ENCODE measurements around the gene TLE2. TPM values are rescaled to one million over a fixed set of nuclear protein-coding genes. Genes with fewer than 3 reads are reported as not detected.
A peak's percentile ranks its signal among the peaks of the same experiment; 100 is the strongest.

The TLE2 gene
- polyA plus RNA-seq, 1 of the 3 experiments (the other 2 are of a cell fraction) = 2.3 TPM

DNA sequence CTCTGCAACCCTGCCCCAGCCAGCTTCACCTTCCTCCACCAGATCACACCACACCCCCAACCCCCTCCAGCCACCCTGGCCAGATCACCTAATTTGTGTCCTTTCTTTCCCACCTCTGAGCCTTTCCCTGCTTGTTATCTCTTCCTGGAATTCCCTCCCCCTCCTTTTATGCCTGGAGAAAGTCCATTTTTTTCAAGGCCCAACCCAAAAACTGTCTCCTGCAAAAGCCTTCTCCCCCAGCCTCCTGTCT is 5.3 kb upstream of the TLE2 start:
- no peaks in the 10 kb centered on the region for H3K36me3 ChIP-seq (replicated peaks in 1 of 2; ENCODE audit: control insufficient read depth in 1 of 2, insufficient read depth in 2 of 2, low read length in 1 of 2)
- H3K79me2 ChIP-seq (ENCODE audit: insufficient read depth) = no peaks in the 10 kb centered on the region
- peak overlapping the region; percentile 99; the same call in 1 of the 2 replicates for H3K4me2 ChIP-seq
- TF ChIP-seq REST (IDR thresholded peaks at IDR 0.05; ENCODE audit: low read depth, low read length) (no peak), GATA2 (CRISPR knock-in tag; IDR thresholded peaks at IDR 0.05) (no peak), TAF1 (IDR thresholded peaks at IDR 0.05; ENCODE audit: borderline replicate concordance, low read depth, low read length) (no peak), EZH2phosphoT487 (IDR thresholded peaks at IDR 0.05; ENCODE audit: borderline replicate concordance, low read depth) (no peak), EP300 (IDR thresholded peaks at IDR 0.05; ENCODE audit: borderline replicate concordance in 1 of 2, low read depth in 1 of 2, low read length in 1 of 2) (no peak), FOSL2 (IDR thresholded peaks at IDR 0.05; ENCODE audit: borderline replicate concordance, low read depth) (no peak), PBX3 (IDR thresholded peaks at IDR 0.05) (no peak), YY1 (IDR thresholded peaks at IDR 0.05; ENCODE audit: low read depth) (no peak), USF1 (IDR thresholded peaks at IDR 0.05; ENCODE audit: borderline replicate concordance, low read depth) (no peak), JUND (IDR thresholded peaks at IDR 0.05) (no peak)
- TF ChIP-seq, protein P1, sequence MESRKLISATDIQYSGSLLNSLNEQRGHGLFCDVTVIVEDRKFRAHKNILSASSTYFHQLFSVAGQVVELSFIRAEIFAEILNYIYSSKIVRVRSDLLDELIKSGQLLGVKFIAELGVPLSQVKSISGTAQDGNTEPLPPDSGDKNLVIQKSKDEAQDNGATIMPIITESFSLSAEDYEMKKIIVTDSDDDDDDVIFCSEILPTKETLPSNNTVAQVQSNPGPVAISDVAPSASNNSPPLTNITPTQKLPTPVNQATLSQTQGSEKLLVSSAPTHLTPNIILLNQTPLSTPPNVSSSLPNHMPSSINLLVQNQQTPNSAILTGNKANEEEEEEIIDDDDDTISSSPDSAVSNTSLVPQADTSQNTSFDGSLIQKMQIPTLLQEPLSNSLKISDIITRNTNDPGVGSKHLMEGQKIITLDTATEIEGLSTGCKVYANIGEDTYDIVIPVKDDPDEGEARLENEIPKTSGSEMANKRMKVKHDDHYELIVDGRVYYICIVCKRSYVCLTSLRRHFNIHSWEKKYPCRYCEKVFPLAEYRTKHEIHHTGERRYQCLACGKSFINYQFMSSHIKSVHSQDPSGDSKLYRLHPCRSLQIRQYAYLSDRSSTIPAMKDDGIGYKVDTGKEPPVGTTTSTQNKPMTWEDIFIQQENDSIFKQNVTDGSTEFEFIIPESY (IDR thresholded peaks at IDR 0.05; ENCODE audit: borderline replicate concordance, low read depth) = no peak
- TF ChIP-seq, protein P2, sequence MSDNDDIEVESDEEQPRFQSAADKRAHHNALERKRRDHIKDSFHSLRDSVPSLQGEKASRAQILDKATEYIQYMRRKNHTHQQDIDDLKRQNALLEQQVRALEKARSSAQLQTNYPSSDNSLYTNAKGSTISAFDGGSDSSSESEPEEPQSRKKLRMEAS (IDR thresholded peaks at IDR 0.05; ENCODE audit: low read depth) = no peak
- H2AFZ ChIP-seq (ENCODE audit: low read depth) = no peak overlapping the region
- no peaks in the 10 kb centered on the region for H4K20me1 ChIP-seq (ENCODE audit: insufficient read depth)
- peaks cover 13% of the 10 kb centered on the region for H3F3A ChIP-seq (replicated peaks; ENCODE audit: insufficient read depth)
- H3K9ac ChIP-seq = no peak overlapping the region
- ChIA-PET CTCF (interaction anchor here (1.1 to 3.5 kb wide), 5 partner anchors 20 to 79 kb away, joined by 3 to 20 read pairs (median 17); partner anchors contain the start of genes TLE5 and TLE6), POLR2A (interaction anchor here (1.2 to 3.4 kb wide), 2 partner anchors 51 to 65 kb away, joined by 3 to 21 read pairs; no protein-coding TSS in a partner anchor)
- peaks cover 44% of the 10 kb centered on the region for H3K27me3 ChIP-seq (ENCODE audit: insufficient read depth)
- no peaks in the 10 kb centered on the region for H3K9me3 ChIP-seq
- H3K9me2 ChIP-seq = no peaks in the 10 kb centered on the region
- DNase-seq = no peak
- no peak overlapping the region for H3K4me3 ChIP-seq (ENCODE audit: low read depth in 2 of 2, low read length in 1 of 2)
- peaks cover 0 to 14% of the 10 kb centered on the region in 2 experiments; a peak in 1 of 4 replicates for H3K4me1 ChIP-seq (ENCODE audit: control insufficient read depth in 1 of 2, insufficient read depth in 2 of 2, low read depth in 1 of 2, low read length in 1 of 2)
- H3K27ac ChIP-seq (ENCODE audit: low read depth in 2 of 2, low read length in 1 of 2) = no peak overlapping the region
